ENCODE data around the gene GOLGA3. TPM values are rescaled to one million over a fixed set of nuclear protein-coding genes. Genes with fewer than 3 reads are reported as not detected.

GOLGA3 gene
- total and polyA plus RNA-seq, 9 of the 15 experiments (the other 6 are each of a cell fraction or from before 2014, with no cell fraction given), result 1.9 to 48.1 (median 18.4) TPM

- ChIA-PET POLR2A (interaction anchor here (0.6 to 2.0 kb wide), 5 partner anchors 9 to 47 kb away, joined by 3 to 7 read pairs (median 4); partner anchors contain the start of gene ANKLE2), CTCF (ENCODE audit: low intra/inter-chr PET ratio) (no interaction called here)
- no peaks in the 10 kb centered on the region for H3K4me1 ChIP-seq (replicated peaks in 1 of 2; ENCODE audit: control insufficient read depth in 2 of 2, insufficient read depth in 2 of 2, low read length in 2 of 2)
- BruUV-seq (replicated peaks), result no TSS peak
- H4K20me1 ChIP-seq (replicated peaks; ENCODE audit: control insufficient read depth, insufficient read depth, low read length), result no peaks in the 10 kb centered on the region
- no peaks in the 10 kb centered on the region for H3K9me1 ChIP-seq (ENCODE audit: control insufficient read depth, insufficient read depth, low read length)
- H3K9me3 ChIP-seq (replicated peaks; ENCODE audit: control insufficient read depth, insufficient read depth, low read depth, low read length), result no peaks in the 10 kb centered on the region
- intact Hi-C loops (cut with micrococcal nuclease), result no loop called here
- H3K4me2 ChIP-seq (ENCODE audit: insufficient read depth, low read length), result no peak overlapping the region
- H3K9ac ChIP-seq (ENCODE audit: insufficient read depth in 1 of 2, low read depth in 2 of 2, low read length in 2 of 2), result no peak overlapping the region
- FAIRE-seq, result peak; percentile 69
- no peaks in the 10 kb centered on the region for H3K27me3 ChIP-seq (ENCODE audit: control insufficient read depth in 2 of 2, insufficient read depth in 2 of 2, low read length in 2 of 2)
- H3K79me2 ChIP-seq (ENCODE audit: control insufficient read depth, insufficient read depth, low read length), result peaks cover 16% of the 10 kb centered on the region; the same call in 2 of the 3 replicates
- no peak overlapping the region for H3K27ac ChIP-seq (ENCODE audit: extremely low read depth, low read depth, low read length)
- DNase-seq (ENCODE audit: extremely low read depth in 1 of 4, low spot score in 3 of 4), result no peak
- in situ Hi-C loops (cut with MboI), result no loop called here
- H3K4me3 ChIP-seq, result no peak overlapping the region
- WGBS (ENCODE audit: insufficient coverage, low coverage, missing lambda C conversion rate), result 81% methylated on average over 8 of the region's 8 CpGs
- peaks cover 90% of the 10 kb centered on the region for H3K36me3 ChIP-seq (ENCODE audit: control insufficient read depth, insufficient read depth, low read length)
- ATAC-seq, result no peak
- H2AFZ ChIP-seq (ENCODE audit: low read depth, low read length), result no peak overlapping the region
- TF ChIP-seq ZNF253 (CRISPR knock-in tag; conservative IDR thresholded peaks at IDR 0.05) (no peak), ZNF436 (CRISPR knock-in tag; IDR thresholded peaks at IDR 0.05) (no peak), EGR1 (conservative IDR thresholded peaks at IDR 0.05) (no peak), RAD51 (IDR thresholded peaks at IDR 0.05; ENCODE audit: borderline replicate concordance, low read depth) (no peak), C11orf30 (IDR thresholded peaks at IDR 0.05; ENCODE audit: low read depth) (no peak), ZNF79 (CRISPR knock-in tag; IDR thresholded peaks at IDR 0.05; ENCODE audit: low read depth) (no peak), ZNF134 (CRISPR knock-in tag; conservative IDR thresholded peaks at IDR 0.05) (no peak), POLR3A (IDR thresholded peaks at IDR 0.05; ENCODE audit: borderline replicate concordance, extremely low read depth, insufficient read depth, insufficient read length) (no peak), CCAR2 (IDR thresholded peaks at IDR 0.05; ENCODE audit: low read depth, low read length) (no peak), CHD2 (IDR thresholded peaks at IDR 0.05; ENCODE audit: low read depth, low read length) (no peak), SMARCE1 (IDR thresholded peaks at IDR 0.05) (no peak), SNRNP70 (optimal IDR thresholded peaks at IDR 0.05; ENCODE audit: low read depth, low read length) (no peak), ESRRA (IDR thresholded peaks at IDR 0.05; ENCODE audit: borderline replicate concordance, low read depth) (no peak)
- TF ChIP-seq, protein P1, sequence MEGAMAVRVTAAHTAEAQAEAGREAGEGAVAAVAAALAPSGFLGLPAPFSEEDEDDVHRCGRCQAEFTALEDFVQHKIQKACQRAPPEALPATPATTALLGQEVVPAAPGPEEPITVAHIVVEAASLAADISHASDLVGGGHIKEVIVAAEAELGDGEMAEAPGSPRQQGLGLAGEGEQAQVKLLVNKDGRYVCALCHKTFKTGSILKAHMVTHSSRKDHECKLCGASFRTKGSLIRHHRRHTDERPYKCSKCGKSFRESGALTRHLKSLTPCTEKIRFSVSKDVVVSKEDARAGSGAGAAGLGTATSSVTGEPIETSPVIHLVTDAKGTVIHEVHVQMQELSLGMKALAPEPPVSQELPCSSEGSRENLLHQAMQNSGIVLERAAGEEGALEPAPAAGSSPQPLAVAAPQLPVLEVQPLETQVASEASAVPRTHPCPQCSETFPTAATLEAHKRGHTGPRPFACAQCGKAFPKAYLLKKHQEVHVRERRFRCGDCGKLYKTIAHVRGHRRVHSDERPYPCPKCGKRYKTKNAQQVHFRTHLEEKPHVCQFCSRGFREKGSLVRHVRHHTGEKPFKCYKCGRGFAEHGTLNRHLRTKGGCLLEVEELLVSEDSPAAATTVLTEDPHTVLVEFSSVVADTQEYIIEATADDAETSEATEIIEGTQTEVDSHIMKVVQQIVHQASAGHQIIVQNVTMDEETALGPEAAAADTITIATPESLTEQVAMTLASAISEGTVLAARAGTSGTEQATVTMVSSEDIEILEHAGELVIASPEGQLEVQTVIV (CRISPR knock-in tag; IDR thresholded peaks at IDR 0.05; ENCODE audit: borderline replicate concordance), result no peak
- TF ChIP-seq, protein P2, sequence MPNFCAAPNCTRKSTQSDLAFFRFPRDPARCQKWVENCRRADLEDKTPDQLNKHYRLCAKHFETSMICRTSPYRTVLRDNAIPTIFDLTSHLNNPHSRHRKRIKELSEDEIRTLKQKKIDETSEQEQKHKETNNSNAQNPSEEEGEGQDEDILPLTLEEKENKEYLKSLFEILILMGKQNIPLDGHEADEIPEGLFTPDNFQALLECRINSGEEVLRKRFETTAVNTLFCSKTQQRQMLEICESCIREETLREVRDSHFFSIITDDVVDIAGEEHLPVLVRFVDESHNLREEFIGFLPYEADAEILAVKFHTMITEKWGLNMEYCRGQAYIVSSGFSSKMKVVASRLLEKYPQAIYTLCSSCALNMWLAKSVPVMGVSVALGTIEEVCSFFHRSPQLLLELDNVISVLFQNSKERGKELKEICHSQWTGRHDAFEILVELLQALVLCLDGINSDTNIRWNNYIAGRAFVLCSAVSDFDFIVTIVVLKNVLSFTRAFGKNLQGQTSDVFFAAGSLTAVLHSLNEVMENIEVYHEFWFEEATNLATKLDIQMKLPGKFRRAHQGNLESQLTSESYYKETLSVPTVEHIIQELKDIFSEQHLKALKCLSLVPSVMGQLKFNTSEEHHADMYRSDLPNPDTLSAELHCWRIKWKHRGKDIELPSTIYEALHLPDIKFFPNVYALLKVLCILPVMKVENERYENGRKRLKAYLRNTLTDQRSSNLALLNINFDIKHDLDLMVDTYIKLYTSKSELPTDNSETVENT (CRISPR knock-in tag; IDR thresholded peaks at IDR 0.05), result no peak
- TF ChIP-seq, protein P3, sequence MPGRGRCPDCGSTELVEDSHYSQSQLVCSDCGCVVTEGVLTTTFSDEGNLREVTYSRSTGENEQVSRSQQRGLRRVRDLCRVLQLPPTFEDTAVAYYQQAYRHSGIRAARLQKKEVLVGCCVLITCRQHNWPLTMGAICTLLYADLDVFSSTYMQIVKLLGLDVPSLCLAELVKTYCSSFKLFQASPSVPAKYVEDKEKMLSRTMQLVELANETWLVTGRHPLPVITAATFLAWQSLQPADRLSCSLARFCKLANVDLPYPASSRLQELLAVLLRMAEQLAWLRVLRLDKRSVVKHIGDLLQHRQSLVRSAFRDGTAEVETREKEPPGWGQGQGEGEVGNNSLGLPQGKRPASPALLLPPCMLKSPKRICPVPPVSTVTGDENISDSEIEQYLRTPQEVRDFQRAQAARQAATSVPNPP (IDR thresholded peaks at IDR 0.05; ENCODE audit: borderline replicate concordance, insufficient read depth, insufficient read length), result no peak
- TF ChIP-seq, protein P4, sequence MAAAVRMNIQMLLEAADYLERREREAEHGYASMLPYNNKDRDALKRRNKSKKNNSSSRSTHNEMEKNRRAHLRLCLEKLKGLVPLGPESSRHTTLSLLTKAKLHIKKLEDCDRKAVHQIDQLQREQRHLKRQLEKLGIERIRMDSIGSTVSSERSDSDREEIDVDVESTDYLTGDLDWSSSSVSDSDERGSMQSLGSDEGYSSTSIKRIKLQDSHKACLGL (CRISPR knock-in tag; IDR thresholded peaks at IDR 0.05; ENCODE audit: borderline replicate concordance, poor library complexity, severe bottlenecking), result no peak
These were observed 87.0 kb downstream of the GOLGA3 start for GRCh38 chr12:132741620-132742019.
